GM10847 (cell line): ENCODE results near the gene NDUFV1.

Experiments used
- POLR2A ChIP-seq: IDR thresholded peaks from 2 replicates; pipeline ENCODE4 v1.6.1; 2011; ENCODE audit not compliant: insufficient read length; ENCODE audit errors: extremely low read depth

The NDUFV1 gene

GRCh38 chr11:67615728-67616430 is 9.1 kb downstream of the NDUFV1 start:
- TF ChIP-seq POLR2A = no peak

- no peak for TF ChIP-seq POLR2A
Observed at GRCh38 chr11:67616431-67617242, 9.9 kb downstream of the NDUFV1 start.

GRCh38 chr11:67617243-67617953 is 10.7 kb downstream of the NDUFV1 start:
- TF ChIP-seq POLR2A = no peak

- TF ChIP-seq POLR2A = no peak
Observed at GRCh38 chr11:67626970-67627369, 20.2 kb downstream of the NDUFV1 start.

- no peak for TF ChIP-seq POLR2A
Observed at GRCh38 chr11:67627441-67627811, 20.7 kb downstream of the NDUFV1 start.

GRCh38 chr11:67627812-67628624 is 21.3 kb downstream of the NDUFV1 start:
- TF ChIP-seq POLR2A = no peak

GRCh38 chr11:67628710-67629385 is 22.1 kb downstream of the NDUFV1 start:
- TF ChIP-seq POLR2A = no peak

- peak; percentile 46 for TF ChIP-seq POLR2A
Observed at GRCh38 chr11:67629386-67630227, 22.9 kb downstream of the NDUFV1 start, which contains the start of gene NUDT8. NUDT8 (minus strand) TSS chr11:67629937; CDS start chr11:67629911, 26 bp downstream.

- TF ChIP-seq POLR2A = peak; percentile 55
Observed at GRCh38 chr11:67630228-67630942, 23.6 kb downstream of the NDUFV1 start.

- TF ChIP-seq POLR2A = no peak
Observed at GRCh38 chr11:67630943-67631331, 24.2 kb downstream of the NDUFV1 start.

GRCh38 chr11:67631411-67631810 is 24.7 kb downstream of the NDUFV1 start:
- no peak for TF ChIP-seq POLR2A

GRCh38 chr11:67631853-67632174 is 25.1 kb downstream of the NDUFV1 start:
- no peak for TF ChIP-seq POLR2A
